ENCODE data around the gene NUMB. TPM values are rescaled to one million over a fixed set of nuclear protein-coding genes. Genes with fewer than 3 reads are reported as not detected.

The NUMB gene
- total RNA-seq, 1 experiment from 2014 or later: 17.8 TPM

- DNase-seq (ENCODE audit: low read depth): no peak
Measured at GRCh38 chr14:73289729-73290128, 168.6 kb downstream of the NUMB start.

GRCh38 chr14:73289308-73289707, 169.0 kb downstream of the NUMB start:
- no peak for DNase-seq (ENCODE audit: low read depth)

DNA sequence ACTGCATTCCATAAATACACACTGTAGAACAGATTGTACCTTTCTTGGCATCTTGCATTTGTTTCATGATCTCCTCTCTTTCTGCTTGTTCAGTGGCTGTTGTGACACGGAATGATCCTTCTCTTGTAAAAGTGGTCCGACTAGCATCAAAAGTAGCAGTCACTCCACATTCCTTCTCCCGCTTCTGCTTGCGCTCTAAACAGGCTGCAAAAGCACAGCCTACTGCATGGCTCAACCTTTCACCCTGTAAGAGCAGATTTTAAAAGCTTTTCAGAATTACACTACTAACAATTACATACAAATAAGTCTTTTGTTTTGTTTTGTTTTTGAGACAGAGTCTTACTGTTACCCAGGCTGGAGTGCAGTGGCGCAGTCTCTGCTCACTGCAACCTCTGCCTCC, 171.3 kb downstream of the NUMB start:
- no peak for DNase-seq (ENCODE audit: low read depth)

DNA sequence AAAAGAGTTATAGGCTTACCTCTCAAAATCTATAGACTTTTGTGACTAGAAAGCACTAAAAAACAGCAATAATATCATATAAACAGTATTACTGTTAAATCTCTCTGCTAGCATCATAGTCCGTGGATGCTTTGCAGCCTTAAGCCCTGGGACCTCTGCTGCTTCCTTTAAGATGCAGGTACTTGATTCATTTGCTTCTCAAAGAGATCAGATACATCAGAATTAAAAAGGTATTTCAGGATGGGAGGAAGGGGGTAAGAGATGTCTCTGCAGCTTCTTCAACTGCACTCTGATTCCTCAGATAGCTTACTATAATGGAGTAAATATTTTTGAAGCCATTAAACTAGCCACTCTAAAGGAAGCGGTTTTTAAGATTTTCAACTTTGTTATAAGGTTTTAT, 171.7 kb downstream of the NUMB start:
- DNase-seq (ENCODE audit: low read depth): no peak

DNA sequence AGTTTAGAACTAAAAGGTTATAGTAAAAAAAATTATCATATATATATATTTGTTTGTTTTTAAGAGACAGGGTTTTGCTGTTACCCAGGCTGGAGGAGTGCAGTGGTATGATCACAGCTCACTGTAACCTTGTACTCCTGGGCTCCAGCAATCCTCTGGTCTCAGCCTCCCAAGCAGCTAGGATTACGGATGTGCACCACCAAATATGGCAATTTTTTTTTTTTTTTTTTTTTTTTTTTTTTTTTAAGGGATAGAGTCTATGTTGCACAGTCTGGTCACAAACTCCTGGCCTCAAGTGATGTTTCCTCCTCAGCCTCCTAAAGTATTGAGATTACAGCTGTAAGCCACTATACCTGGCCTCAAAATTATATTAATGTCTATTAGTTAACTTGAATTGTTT, 172.4 kb downstream of the NUMB start:
- DNase-seq (ENCODE audit: low read depth): no peak

- no peak for DNase-seq (ENCODE audit: low read depth)
Measured at GRCh38 chr14:73283608-73284379, 174.6 kb downstream of the NUMB start.

DNA sequence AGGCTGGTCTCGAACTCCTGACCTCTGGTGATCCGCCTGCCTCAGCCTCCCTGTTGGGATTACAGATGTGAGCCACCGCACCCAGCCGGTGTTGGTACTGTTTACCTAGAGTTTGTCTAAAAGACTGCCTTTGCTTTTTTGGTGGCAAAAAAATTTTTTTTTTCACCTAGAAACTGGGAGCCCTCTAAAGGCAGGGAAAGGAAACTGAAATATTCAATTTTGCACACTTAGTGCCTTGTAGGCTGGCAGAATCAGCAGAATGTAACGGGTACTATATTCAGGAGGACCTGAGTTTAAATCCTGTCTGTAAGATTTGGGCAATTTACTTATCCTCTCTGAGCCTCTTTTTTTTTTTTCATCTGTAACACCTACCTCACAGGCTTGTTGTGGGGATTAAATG, 177.4 kb downstream of the NUMB start:
- DNase-seq (ENCODE audit: low read depth): no peak

GRCh38 chr14:73277376-73277775, 181.0 kb downstream of the NUMB start:
- no peak for DNase-seq (ENCODE audit: low read depth)

- no peak for DNase-seq (ENCODE audit: low read depth)
Measured at GRCh38 chr14:73276836-73277235, 181.5 kb downstream of the NUMB start.

- no peak for DNase-seq (ENCODE audit: low read depth)
Measured at GRCh38 chr14:73273799-73274198, 184.5 kb downstream of the NUMB start.

DNA sequence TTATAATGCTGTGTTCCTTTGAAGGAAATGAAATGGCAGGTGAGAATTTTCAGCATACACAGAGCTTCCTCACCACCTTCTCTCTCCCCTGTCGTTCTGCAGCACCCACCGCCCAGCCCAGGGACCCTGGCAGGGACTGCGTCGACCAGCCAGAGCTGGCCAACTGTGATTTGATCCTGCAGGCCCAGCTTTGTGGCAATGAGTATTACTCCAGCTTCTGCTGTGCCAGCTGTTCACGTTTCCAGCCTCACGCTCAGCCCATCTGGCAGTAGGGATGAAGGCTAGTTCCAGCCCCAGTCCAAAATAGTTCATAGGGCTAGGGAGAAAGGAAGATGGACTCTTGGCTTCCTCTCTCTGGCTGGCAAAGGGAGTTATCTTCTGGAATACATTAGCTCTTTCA, 186.0 kb downstream of the NUMB start:
- DNase-seq (ENCODE audit: low read depth): no peak

- no peak for DNase-seq (ENCODE audit: low read depth)
Measured at GRCh38 chr14:73269729-73270531, 188.4 kb downstream of the NUMB start.

DNA sequence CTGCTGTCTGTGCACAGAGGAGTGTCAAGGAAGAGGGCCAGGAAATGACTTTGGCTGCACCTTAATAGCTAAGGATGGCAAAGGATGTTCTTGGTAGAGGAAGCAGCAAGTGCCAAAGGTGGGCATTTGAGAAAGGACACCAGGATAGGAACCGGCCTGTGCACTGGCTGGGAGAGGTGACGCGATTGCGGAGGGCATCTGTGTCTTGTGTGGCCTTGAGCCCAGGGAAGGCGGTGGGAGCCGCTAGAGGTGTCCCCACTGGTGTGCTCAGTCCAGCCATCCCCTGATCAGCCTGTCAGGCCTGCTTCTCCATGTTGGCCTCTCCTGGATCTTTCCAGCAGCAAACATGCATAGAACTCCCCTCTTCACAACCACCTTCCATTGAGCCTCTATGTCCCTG, 190.9 kb downstream of the NUMB start:
- no peak for DNase-seq (ENCODE audit: low read depth)

GRCh38 chr14:73266317-73266716, 192.0 kb downstream of the NUMB start:
- DNase-seq (ENCODE audit: low read depth): no peak

GRCh38 chr14:73265721-73266046, 192.7 kb downstream of the NUMB start:
- DNase-seq (ENCODE audit: low read depth): no peak

DNA sequence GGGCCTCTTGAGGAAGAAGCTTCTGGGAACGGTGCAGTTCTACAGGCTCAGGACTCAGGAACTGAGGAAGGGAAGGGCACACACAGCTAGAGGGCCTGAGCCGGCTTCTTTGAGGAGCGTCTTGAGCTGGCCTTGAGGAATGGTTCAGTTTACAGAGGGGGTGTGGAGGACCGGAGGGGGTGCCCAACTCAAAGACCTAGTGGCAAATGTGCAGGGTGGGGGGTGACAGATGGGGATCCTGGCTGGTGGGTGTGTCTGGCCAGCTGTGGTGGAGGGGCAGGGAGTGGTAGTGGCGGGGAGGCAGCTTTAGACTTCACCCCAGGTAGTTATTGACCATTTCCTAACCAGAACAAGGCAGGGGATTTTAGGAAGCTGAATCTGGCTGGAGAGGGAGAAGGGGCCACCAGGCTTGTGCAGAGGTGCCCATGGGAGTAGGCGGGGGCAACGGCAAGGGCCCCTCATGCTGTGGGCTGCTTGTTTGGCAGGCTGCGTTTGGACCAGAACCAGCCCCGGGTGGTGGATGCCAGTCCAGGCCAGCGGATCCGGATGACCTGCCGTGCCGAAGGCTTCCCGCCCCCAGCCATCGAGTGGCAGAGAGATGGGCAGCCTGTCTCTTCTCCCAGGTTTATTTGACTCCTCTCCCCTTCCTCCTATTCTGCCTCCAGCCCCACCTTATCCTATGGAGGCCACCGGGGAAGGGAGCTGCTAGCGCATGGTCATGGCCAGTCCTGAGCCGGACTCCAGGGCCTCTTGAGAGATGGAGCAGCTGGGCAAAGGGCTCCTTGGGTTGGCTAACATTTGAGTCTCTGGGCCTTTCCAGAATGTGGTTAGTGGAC, 193.2 kb downstream of the NUMB start:
- DNase-seq (ENCODE audit: low read depth): no peak

GRCh38 chr14:73264080-73264884, 194.1 kb downstream of the NUMB start:
- DNase-seq (ENCODE audit: low read depth): no peak

DNA sequence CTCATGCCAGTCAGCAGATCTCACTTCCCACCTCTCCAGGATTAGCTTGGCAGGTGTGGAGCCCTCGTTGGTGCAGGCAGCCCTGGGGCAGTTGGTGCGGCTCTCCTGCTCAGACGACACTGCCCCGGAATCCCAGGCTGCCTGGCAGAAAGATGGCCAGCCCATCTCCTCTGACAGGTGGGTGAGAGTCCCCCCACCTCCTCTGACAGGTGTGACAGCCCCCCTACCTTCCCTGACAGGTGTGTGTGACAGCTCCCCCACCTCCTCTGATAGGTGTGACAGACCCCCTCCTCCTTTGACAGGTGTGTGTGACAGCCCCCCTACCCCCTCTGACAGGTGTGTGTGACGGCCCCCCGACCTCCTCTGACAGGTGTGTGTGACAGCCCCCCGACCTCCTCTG, 194.7 kb downstream of the NUMB start:
- no peak for DNase-seq (ENCODE audit: low read depth)

DNA sequence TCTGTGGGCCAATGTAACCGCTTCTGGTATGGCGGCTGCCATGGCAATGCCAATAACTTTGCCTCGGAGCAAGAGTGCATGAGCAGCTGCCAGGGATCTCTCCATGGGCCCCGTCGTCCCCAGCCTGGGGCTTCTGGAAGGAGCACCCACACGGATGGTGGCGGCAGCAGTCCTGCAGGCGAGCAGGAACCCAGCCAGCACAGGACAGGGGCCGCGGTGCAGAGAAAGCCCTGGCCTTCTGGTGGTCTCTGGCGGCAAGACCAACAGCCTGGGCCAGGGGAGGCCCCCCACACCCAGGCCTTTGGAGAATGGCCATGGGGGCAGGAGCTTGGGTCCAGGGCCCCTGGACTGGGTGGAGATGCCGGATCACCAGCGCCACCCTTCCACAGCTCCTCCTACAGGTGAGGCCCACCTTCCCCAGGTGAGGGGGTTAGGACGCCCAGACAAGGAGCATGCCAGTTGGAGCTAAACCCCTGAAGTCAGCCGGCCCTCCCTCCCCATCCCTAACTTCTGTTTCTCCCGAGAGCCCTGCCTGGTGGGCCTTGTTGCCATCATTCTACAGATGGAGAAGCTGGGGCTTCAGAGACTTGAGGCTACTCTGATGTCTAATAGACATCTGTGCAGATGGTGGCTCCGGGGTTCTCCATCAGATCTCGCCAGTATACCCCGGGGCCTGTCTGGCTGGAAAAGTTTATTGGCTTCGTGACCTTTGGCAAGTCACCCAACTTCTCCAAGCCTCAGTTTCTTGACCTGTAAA, 195.7 kb downstream of the NUMB start:
- DNase-seq (ENCODE audit: low read depth): no peak

DNA sequence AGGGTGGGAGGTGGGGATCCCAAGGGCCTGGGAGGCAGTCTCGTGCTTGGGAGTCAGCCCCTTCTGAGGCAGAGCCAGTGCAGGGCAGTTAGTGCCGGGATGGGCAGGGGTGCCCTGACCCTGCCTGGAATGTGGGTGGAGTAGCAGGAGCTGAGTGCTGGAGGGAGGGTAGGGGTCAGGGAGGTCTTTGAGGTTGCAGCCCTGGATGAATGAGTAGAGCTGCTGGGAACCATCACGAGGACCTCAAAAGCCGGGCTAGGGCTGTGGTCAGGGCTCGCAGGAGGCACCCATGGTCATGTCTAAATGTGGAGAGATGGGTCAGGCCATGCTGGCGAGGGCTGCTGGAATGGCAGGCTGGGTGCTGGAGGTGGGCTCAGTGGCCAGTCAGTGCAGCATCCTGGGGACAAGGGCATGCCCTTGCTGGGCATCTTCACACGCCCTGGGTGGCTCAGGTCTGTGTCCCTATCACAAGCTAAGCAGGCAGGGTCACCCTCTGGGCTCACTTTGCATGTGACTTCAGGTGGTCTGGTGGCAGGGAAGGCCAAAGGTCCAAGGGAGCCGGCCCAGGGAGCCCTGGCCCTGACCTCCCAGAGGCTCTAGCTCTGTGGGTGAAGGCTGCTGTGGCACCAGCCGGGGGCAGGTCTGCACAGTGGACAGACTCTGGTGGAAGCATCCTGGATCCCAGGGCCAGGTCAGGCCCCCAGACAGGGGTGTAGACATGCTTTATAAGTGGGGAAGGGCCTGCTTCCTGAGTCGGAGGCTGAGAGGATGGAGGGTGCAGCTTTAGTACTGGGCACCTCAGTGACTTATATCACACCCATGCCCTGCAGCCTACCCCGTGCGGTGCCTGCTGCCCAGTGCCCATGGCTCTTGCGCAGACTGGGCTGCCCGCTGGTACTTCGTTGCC, 196.6 kb downstream of the NUMB start:
- no peak for DNase-seq (ENCODE audit: low read depth)

Data from RPMI7951 (cell line).